Measurements from ENCODE around the gene PAQR5.
"Not testable (repeated sequence)": the region's sequence is repeated elsewhere in the genome, so short reads cannot be mapped to it uniquely, and the experiment has no call there.

Gene PAQR5, protein sequence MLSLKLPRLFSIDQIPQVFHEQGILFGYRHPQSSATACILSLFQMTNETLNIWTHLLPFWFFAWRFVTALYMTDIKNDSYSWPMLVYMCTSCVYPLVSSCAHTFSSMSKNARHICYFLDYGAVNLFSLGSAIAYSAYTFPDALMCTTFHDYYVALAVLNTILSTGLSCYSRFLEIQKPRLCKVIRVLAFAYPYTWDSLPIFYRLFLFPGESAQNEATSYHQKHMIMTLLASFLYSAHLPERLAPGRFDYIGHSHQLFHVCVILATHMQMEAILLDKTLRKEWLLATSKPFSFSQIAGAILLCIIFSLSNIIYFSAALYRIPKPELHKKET

DNA sequence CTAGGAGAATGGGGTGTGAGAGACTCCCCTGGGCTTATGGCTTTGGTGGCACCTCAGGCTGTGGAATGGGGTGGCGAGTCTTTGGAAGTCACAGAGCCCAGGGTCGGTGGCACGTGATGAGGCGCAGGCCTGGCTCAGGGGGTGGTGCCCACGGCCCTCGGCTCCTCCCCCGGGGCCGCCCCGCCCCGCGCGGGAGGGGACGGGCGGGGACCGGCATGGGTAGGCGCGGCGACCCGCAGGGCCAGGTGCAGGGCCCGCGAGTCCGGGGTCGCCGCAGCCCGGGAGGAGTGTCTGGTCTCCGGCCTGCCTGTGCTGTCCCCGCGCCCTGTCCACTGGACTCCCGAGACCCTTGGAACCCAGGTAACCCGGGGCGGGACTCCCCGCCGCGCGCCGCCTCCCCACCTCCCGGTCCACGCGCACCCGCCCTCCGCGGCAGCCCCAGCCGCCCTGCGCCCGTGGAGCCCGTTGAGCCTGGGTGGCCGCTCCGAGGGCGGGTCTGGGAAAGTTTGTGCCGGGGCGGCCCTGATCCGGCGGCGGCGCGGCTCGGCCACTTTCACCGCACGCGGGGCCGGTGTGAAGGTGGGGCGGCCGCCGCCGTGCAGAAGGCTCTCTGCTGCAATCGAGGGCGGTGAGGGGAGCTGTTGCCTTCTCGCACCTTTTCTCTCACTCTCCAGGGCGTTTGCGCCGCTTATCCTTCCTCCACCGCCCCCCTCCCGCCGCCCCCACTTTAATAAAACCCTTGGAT lies at the start of gene PAQR5:
TSS of gene PAQR5 (plus strand) at position 216 of the 745 bp plus-strand sequence. CDS start 61,169 bp downstream, outside the sequence.
- peak; percentile 9 for DNase-seq (ENCODE audit: low spot score)

DNA sequence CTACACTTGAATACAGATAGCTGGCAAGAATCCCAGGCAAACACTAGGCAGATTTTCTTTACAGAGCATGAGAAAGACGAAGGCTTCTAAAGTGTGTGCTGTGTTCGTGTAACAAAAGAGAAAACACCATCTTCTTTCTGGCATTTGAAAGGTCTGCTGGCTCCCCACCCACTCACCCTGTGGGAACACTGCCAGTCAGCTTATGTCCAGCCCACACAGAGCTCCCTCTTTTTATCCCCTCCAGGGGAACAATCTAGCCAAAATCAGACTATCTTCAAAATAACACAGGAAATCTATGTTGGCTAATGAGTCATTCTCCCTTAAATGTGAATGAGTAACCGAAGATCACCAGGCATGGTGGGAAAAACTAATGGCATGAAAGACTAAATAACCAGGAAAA lies 45.6 kb upstream of the PAQR5 start:
- no peak for DNase-seq (ENCODE audit: low spot score)

DNA sequence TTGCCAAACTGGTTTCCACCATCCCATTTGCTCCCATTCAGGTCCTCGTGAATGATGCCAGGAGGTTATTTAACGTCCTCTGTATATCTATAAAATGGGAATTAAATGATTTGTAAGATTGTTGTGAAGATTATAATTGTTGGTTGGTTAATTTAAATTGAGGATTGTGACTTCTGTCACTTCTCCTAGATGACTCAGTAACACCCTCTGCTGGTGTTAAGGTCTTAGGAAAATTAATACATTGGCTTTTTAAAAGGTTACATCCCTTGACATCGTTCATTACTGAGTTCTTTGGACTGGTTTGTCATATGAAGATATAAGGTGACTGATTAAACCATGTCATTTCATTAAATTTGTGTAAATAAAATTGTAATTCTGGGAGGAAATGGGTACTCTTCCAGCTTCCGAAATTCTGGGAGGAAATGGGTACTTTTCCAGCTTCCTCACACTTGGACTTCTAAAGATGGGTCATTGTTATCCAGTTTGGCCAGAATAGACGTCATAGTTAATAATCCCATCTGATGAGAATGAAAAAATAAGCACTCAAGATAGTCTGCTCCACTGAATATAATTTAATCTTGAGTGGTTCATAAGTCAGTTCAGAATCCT lies 33.3 kb upstream of the PAQR5 start:
- peak; percentile 56 for DNase-seq (ENCODE audit: low spot score)

DNA sequence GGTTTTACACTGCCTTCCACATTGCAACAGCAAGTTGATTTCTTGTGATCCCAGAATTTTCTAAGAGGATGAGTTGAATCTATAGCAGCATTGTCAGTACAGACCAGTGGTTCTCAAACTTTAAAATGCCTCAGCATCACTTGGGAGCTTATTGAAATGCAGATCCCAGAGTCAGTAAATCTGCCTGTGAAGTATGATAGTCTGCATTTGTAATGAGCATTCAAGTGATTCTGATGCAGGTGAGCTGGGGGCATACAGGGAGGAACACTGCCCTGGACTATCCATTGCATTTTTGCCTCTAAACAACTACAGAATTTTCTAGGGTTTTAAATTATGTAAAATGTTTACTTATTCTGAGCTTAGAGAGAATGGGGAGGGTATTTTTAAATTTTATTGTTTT lies 27.5 kb upstream of the PAQR5 start:
- no peak for DNase-seq (ENCODE audit: low spot score)

DNA sequence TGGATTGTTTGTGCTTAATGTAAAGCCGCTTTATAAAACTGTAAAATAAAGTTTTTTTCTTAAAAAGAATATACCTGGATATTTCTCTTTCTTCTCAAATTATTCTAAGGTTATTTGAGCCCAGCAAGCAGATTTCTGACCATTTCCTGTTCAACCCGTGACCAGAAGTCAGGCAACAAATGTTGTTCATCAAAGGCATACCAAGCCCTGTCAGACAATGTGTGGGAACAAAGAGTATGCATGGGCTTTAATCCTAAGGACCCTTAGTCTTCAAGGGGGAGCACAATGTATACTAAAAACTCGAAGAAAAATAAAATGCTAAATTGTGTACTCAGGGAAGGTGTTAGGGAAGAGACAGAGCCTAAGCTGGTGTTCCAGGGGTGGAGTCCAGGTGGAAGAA lies 26.6 kb upstream of the PAQR5 start:
- DNase-seq (ENCODE audit: low spot score), result no peak

DNA sequence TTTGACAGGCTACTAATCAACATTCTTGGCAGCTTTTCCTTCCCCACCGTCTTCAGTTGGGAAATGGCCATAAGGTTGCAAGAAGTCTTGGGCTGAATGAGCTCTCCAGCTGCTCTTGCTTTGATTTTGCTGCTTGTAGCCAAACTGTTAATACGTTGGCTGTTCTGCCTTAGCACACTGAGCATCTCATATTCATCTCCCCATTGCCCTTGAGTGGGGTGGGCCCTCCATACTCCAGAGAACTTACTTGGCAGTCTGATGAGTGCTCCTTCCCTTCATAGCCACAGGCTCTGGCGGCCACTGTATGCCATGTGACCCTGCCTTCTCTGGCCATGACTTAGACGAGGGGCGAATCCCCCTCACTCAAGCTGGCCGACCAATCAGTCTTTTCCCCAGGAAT lies 25.8 kb upstream of the PAQR5 start:
- no peak for DNase-seq (ENCODE audit: low spot score)

DNA sequence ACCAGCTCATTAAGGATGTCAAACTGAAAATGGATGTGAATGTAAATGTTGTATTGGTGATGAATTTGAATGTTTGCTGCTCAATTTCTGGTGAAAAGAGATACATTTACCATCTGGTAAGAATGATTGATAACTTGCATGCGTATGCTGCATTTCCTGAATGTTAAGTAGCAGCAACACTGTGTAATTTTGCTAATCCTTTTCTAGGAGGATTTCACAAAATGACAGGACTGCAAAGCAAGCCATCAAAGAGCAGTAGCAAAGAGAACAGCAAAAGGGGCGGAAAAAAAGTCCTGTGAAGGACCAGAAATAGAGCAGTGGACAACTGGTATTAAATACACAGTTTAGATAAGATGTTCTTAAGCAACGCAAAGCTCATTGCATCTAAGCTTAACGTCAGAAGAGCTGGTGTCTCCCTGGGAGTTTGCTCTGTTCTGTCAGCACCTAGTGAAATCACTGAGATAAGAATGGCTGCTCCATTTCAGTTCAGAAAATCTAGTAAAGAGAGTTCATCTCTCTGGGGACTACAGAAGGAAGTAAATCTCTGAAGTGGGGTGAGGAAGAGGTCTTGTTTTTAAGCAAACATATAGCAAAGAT lies 23.5 kb upstream of the PAQR5 start:
- no peak for DNase-seq (ENCODE audit: low spot score)

DNA sequence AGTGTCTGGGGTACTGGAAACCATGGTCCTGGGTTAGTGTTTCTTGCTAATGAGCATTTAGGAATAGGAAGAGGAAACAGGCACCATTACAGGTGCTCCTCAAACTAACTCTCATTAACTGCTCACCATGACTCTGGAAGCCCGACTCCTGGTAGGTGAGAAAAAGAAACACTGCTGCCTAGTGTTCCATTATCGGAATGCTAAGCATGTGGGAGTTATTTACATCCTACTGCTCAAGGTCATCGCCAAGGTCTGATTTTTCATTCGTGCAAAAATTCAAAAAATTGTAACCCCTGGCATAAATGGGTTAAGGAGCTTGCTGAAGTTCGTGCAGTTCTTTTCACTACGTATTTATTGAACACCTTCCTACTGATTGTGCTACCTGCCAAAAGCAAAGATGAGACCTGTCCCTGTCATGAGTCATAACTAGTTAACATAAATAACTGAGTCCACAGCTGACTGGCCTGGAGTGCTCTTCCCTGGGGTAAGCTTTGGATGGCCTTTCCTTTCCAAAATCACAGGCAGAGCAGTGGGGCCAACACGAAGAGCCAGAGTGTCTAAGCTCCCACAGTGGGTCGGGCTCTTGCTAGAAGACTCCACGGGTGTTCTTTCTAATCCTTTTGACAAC lies 22.7 kb upstream of the PAQR5 start:
- no peak for DNase-seq (ENCODE audit: low spot score)

DNA sequence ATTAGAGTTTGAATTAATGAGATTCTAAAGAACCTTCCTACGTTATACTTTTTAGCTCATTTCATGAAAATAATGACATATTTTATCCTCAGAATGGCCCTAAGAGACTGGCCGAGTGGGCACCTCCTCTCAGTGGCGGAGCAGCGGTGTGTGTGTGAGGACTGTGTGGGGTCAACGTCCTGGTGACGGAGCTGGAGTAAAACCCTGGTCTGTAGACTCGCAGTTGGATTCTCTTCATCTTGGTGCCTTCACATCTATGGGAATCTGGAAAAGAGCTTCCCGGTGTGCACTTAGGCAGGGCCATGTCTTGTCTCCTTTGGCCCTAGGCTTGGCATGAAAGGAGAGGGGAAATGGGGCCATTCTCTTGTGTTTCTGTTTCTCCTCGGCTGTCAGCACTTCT lies 21.4 kb upstream of the PAQR5 start:
- DNase-seq (ENCODE audit: low spot score), result no peak

DNA sequence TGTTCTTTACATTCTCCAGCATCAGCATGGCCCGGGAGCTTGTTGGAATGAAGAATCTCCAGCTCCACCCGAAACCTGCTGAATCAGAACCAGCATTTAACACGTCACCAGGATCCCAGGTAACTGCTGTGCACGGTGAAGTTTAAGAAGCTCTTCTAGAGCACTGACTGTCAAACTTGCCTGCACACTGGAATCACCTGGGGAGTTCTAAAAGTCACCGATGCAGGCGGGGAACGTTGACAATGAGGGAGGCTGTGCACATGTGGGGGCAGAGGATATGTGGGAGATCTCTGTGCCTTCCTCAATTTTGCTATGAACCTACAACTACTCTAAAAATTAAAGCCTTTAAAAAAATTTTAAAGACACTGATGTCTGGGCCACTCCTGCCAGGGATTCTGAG lies 19.1 kb upstream of the PAQR5 start:
- no peak for DNase-seq (ENCODE audit: low spot score)

DNA sequence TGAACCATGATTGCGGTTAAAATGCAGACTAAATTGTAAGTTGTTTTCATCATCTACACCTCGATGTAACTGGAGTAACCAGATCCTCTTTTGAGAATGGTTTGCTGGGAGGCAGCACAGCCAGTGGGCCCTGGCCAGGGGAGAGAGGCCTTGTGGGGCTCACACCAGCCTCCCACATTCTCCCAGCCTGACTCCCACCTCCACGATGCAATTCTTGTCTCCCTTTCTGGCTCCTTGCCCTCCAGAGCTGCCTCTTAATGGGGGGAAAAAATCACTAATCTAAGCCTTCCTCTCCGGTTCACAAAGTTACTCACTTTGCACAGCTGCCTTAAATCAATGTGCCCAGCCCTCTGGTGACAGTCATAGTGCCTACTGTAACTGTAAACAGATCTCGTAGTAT lies 17.9 kb upstream of the PAQR5 start:
- no peak for DNase-seq (ENCODE audit: low spot score)

DNA sequence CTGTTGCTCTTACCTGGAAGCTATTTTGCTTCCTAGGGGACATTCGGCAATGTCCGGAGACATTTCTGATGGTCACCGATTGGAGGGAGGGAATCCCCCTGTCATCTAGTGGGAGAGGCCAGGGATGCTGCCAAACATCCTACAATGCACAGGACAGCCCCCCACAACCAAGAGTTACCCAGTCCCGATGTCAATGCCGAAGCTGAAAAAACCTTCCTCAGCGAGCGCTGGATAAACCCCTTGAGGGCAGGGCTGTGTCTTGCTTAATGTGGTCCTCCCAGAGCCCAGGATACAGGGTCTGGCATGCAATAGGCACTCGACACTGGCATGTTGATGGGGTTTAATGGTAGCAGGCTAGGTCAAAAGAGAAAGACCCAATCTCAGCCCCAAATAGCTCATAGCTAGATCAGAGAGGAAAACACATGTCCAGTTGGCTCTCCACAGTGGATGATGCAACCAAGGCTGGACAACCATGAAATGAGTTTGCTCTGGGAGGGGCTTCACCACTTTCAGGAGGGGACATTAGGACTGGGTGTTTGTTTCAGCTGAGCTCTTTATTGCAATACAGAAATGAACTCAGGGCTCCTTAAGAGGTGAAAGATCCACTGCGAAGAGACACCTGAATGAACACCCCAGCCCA lies 16.5 kb upstream of the PAQR5 start:
- no peak for DNase-seq (ENCODE audit: low spot score)

DNA sequence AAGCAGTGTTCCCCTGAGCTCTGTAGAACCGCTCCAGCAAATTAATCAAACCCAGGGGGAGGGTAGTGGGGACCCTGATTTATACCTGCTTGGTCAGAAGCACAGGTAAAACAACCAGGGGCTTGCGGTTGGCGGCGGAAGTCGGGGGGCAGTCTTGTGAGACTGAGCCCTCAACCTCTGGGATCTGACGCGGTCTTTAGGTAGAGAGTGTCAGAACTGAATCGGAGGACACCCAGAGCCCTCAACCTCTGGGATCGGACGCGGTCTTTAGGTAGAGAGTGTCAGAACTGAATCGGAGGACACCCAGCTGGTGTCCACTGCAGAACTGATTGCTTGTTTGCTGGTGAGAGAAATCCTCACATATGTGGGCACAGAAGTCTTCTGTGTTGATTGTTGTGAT lies 12.9 kb upstream of the PAQR5 start:
- no peak for DNase-seq (ENCODE audit: low spot score)

DNA sequence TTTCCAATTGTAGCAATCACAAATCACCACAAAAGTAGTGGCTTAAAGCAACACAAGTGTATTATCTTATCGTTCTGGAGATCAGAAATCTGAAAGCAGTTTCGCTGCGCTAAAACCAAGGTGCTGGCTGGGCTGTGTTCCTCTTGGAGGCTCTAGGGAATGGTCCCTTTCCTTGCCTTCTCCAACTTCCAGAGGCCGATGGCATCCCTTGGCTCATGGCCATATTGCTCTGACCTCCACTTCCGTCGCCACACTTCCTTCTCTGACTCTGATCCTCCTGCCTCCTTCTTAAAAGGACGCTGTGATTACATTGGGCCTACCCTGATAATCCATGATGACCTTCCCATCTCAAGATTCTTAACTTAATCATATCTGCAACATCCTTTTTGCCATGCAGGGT lies 10.7 kb upstream of the PAQR5 start:
- no peak for DNase-seq (ENCODE audit: low spot score)

DNA sequence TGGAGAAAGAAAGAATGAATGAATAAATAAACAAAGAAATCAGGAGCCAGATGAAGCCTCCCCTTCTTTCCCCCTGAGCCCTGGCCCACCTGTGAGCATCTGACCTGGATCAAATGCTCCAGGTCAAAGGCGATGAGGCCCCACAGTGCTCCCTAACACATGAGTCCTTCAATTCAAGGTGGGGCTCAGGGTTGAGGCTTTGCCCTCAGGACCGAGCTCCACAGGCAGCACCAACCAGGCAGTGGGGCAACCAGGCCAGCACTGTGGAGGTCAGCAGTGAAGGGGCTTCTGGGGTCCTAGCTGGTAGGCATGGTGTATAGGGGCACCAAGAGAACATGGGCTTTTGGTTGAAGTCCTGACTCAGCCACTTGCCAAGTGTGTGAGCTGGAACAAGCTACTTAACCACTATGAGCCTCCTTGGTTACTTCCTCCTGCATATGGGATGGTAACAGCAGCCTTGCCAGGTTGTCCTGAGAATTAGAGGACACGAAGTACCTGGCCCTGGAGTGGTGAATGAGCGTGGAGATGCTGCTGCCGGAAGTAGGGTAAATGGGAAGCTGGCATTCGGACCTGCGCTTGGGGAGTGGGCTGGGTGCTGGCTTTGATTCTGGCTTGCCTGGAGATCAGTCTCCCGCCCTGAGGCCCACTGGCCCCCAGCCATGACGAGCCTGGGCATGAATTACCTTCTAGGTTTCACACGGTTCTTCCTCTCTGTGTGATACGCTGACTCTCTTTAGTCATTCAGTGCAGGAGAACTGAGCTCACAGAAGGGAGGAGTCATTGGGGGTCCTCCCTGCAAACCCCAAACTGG lies 10.0 kb upstream of the PAQR5 start:
- DNase-seq (ENCODE audit: low spot score), result no peak

DNA sequence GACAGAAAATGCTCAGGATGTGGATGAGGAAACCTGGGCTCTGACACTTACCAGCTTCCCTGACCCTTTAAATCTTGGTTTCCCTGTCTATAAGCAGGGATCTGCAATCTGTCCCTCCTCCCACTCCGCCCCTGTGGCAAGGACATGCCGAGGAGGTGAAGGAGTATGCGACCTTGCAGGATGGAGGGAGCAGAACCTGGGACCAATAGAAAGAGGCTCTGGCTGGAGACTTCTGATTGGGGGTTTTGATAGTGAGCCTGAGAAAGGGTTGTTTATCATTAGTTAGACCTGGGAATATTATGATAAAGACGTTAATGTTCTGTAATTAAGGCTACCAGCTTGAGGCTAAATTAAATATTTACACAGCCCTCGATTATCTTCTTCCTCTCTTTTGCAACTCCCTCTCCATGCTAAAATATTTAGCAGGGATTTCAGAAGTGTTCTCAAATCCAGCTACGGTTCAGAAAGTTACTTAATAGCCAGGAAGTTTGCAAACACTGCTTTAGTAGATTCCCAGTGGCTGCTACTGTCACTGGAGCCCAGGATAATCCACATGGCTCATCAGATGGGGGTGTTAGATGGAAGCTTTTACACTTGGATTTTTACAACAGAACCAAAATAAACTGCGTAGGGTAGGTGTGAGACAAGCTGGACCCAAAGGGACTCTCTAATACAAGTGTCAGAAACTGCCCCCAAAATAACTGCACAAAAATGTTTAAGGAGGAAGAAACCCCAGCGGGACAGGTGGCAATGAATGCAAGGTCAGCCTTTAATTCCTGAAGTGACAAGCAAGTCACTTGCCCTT lies 9.2 kb upstream of the PAQR5 start:
- DNase-seq (ENCODE audit: low spot score), result no peak

DNA sequence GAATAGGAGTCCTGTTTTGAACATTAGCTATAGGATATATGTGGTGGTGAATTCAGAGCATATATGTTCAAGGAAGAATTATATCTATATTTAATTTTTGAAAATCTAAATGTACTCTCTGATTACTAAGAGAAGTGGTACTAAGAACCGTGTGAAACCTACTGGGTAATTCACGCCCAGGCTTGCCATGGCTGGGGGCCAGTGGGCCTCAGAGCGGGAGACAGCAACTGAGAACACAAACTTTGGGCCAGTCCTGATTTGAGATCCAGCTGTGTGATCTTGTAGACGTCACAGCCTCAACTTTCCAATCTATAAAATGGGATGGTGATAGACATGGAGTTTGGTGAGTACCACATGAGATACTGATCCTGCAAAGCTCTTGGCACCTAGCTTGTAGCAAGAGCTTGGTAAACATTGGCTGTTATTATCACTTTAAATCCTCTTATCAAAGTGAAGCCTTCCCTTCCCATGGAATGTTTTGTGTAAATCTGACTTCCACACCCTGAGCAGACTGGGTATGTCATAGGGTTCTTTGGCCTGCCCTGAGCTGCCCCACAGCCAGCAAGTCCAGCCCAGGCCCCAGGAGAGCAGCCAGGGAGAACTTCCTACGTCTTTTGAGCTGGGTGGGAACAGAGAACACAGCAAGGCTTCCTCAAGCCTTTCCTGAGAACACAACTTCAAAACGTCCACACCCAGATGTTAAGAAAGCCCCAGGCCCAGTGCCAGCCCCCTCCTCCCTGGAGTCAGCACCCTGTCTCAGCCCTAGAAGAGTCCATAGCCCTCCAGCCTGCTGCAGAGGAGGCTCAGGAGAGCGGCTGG lies 8.2 kb upstream of the PAQR5 start:
- DNase-seq (ENCODE audit: low spot score), result no peak

DNA sequence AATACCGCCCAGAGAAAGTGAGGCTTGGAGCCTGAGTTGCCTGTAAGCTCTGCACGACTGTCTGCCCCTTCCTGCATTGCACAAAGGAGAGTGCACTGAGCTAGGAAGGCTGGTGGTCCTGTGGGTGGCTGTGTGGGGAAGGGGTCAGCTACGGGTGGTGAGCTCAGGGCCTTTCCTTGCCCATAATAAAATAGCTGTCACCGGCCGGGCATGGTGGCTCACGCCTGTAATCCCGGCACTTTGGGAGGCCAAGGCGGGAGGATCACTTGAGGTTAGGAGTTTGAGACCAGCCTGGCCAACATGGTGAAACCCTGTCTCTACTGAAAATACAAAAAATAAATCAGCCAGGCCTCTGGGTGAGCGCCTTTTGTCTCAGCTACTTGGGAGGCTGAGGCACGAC lies 7.1 kb upstream of the PAQR5 start:
- DNase-seq (ENCODE audit: low spot score), result not testable (repeated sequence)

DNA sequence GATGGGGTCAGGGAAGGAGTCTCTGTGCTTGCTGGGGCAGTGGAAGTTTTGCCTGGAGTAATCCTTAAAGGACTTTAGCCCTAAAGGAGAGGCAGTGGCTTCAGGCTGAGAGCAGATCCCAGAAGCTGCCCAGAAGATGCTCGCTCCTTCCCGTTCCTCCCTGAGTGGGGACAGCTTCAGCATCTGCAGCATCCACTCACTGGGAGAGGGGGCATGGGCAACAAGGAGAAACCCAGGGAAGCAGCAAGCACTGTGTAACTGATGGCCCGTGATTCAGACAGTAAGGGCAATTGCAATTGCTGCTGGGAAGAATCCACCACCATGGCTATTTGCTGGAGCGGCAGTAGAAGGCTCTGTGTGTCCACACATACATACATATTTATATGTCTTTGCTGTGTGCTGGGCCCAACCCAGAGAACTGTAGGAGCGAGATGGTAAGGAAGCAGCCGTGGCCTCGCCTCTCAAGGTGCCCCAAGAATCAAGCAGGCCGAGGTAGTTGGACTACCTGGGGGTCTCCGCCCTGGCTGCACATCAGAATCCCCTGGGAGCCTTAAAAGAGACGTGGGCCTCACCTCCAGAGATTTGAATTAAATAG lies 5.8 kb upstream of the PAQR5 start:
- DNase-seq (ENCODE audit: low spot score), result no peak
